Dedifferentiated amniotic fluid mesenchymal stem cell (primary cell): ENCODE data around the gene APOBEC3G.

Experiments
- DNase-seq: peaks from one replicate; pipeline ENCODE4 v3.0.0-alpha.2; 2016; ENCODE audit errors: extremely low spot score

The APOBEC3G gene

GRCh38 chr22:39091126-39092081, 14.3 kb downstream of the APOBEC3G start:
- no peak for DNase-seq

GRCh38 chr22:39092111-39092862, 15.2 kb downstream of the APOBEC3G start:
- DNase-seq, result no peak

GRCh38 chr22:39094717-39095389, 17.8 kb downstream of the APOBEC3G start:
- DNase-seq, result no peak

- no peak for DNase-seq
Observed at GRCh38 chr22:39095971-39096370, 18.9 kb downstream of the APOBEC3G start.

GRCh38 chr22:39097098-39098020, 20.3 kb downstream of the APOBEC3G start, which contains the start of gene APOBEC3H:
Gene APOBEC3H (plus strand): TSS chr22:39097244. CDS start chr22:39100279, 3,035 bp downstream.
- DNase-seq, result no peak

GRCh38 chr22:39098026-39098425, 21.0 kb downstream of the APOBEC3G start:
- DNase-seq, result no peak

GRCh38 chr22:39098576-39098975, 21.5 kb downstream of the APOBEC3G start:
- no peak for DNase-seq

- no peak for DNase-seq
Observed at GRCh38 chr22:39101226-39101625, 24.2 kb downstream of the APOBEC3G start.

- DNase-seq, result no peak
Observed at GRCh38 chr22:39103431-39103830, 26.4 kb downstream of the APOBEC3G start.

- DNase-seq, result no peak
Observed at GRCh38 chr22:39106326-39106725, 29.3 kb downstream of the APOBEC3G start.

- no peak for DNase-seq
Observed at GRCh38 chr22:39108487-39108886, 31.4 kb downstream of the APOBEC3G start.

- DNase-seq, result no peak
Observed at GRCh38 chr22:39109361-39109760, 32.3 kb downstream of the APOBEC3G start.

GRCh38 chr22:39110631-39111561, 33.8 kb downstream of the APOBEC3G start:
- DNase-seq, result no peak

GRCh38 chr22:39114112-39114511, 37.0 kb downstream of the APOBEC3G start:
- no peak for DNase-seq

GRCh38 chr22:39115570-39115969, 38.5 kb downstream of the APOBEC3G start:
- no peak for DNase-seq

- no peak for DNase-seq
Observed at GRCh38 chr22:39115977-39116621, 39.0 kb downstream of the APOBEC3G start.

- DNase-seq, result no peak
Observed at GRCh38 chr22:39117585-39118191, 40.6 kb downstream of the APOBEC3G start.

- no peak for DNase-seq
Observed at GRCh38 chr22:39120983-39121382, 43.9 kb downstream of the APOBEC3G start.
